ENCODE results near the gene CCNG2. TPM values are rescaled to one million over a fixed set of nuclear protein-coding genes. Genes with fewer than 3 reads are reported as not detected.
A peak's percentile ranks its signal among the peaks of the same experiment; 100 is the strongest.

CCNG2 gene
- total RNA-seq, 1 donor from 2014 or later, result 70.4 TPM

DNA sequence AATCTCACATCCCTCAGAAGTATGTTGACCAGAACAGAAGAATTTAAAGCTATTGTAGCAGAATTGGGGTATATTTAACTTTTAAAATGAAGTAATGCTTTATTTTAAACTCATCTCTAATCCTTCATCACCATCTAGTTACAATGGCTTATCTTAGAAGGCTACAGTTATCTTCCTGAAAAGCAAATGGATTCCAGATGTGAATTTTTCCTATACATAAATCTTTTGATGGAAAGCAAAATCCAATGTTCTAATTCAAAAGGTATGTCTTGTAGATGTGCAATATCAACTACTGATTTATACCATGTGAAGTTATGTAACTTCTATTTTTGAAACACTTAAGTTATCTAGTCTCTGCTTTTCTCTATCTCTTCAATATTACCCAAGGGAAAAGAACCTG is 47.6 kb downstream of the CCNG2 start:
- ATAC-seq, result no peak

DNA sequence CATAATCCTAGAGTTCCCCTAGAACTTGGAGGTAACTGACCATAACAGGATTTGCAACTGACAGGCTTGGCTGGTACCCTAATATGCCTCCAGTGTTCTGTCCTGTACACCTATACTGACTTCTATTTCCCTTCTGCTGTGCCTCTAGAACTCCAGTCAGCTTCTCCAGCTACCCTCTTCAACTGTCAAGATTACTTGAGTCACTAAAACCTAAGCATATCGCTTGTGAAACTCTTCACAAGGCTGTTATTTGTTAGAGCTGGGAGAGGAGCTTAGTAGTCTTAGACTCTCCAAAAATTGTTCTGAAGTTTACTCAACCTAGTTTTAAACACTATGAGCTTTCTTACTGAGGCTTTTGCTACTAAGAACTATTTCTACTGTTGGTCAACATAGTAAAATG is 52.0 kb downstream of the CCNG2 start:
- ATAC-seq, result no peak

DNA sequence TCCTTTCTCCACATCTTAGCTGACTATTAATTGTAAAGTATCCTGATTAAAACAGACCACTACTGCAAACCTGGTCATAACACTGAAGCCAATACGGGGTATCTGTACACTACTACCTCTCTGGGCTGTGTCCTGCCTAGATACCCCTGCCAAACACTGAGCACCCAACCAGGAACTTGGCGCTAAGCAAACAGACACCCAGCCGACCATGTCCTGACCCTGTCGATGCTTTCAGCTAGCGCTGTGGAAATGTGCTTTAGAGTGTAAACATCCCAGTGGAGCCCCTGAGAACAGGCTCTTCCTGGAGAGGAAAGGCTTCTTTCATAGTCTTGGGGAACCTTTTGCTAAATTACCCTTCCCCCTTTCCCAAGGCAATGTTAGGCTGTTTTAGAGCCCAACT is 52.9 kb downstream of the CCNG2 start:
- no peak for ATAC-seq

DNA sequence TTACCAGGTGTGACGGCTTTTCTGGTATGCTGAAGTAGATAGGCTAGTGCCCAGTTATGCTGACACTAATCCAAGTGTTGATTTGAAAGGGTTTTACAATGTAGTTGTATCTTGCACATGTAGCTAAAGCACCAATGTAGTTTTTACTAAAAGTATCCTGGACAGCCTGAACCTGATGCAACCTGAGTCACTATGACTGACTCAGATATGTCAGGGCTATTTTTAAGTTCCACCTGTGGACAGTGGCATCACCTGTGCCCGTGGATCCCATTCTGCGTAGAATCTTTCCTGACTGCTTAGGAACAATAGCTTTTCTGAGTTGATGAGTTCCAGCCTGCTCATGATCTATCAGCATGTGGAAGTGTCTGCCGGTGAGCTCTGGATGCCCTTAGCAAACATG is 58.1 kb downstream of the CCNG2 start:
- ATAC-seq, result peak; percentile 49

DNA sequence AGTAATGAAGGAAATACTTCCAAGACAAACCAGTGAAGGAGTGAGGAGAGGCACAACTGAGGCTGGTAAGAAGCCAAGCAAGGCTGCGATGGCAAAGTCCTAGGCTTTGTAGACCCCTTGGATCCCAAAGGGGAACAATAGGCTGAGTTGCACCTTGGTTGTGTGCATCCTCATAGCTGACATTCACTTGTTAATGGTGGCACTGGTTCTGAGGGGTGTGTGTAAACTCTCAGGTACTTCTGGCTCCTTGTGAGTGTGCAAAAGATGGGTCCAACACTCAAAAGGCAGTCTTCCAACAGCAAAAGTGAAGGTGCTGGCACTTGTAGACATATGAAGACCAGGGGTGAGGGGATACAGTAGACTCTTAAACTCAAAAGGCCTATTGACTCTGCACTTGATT is 60.5 kb downstream of the CCNG2 start:
- ATAC-seq, result no peak

DNA sequence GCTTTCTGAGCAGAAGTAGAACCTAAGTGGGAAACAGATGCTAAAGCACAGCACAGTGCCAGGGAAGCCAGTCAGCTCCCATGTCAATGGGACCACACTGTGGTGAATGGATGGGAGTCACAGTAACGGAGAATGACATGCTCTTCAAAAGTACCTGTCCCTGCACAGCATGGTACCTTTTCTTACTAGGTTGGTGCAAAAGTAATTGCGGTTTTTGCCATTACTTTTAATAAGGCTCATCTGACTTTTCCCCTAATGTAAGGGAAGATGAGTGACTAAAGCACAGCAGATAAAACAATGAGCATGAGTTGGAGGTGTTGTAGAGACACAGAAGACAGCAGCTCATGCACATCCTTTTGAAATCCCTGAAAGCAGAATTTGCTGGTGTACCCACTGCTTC is 62.3 kb downstream of the CCNG2 start:
- no peak for ATAC-seq

Other genes starting within 250 kb of the CCNG2 start
- gene SEPTIN11, start 207.5 kb upstream of the CCNG2 start, total RNA-seq, result 29.9 TPM
- 155 TPM for gene CCNI, start 81.2 kb upstream of the CCNG2 start, total RNA-seq